Testis (tissue), 2 donors: Measurements from ENCODE around the gene ADAMTS6.

Experiments used
- POLR2A ChIP-seq: fragments of 450-650 bp; IDR thresholded peaks from one replicate; pipeline ENCODE4 v1.6.1; 2017; ENCODE audit warnings: antibody characterized with exemption, mild to moderate bottlenecking, moderate library complexity
- TF ChIP-seq, protein P1 (sequence below), 3 experiments: fragments of 450-650 bp in 2 of 3; fragments of 200-600 bp in 1 of 3; sonication (generic) in 1 of 3; IDR thresholded peaks; one replicate each; pipeline ENCODE4 v1.5.1; 2016 to 2019; ENCODE audit warnings: antibody characterized with exemption in 3 of 3, mild to moderate bottlenecking in 2 of 3, moderate library complexity in 1 of 3

DNA sequence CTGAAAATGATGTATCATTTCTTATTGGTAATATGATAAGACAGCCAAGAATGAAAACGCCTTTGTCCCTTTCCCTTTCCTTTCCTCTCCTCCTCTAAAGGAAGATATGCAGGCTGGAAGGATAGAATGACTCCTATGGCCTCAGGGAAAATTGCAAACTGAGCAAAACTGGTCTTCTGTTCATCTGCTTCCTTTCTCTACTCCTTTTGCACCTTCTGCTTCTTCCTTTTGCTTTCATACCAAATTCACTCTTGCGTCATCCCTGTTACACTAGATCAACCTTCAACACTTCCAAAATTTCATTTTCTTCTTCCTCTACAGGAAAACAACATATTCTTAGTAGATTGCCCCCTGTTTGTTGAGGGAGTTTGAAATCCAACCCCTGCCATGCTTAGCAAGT is 234.1 kb downstream of the ADAMTS6 start:
- TF ChIP-seq, protein P1, sequence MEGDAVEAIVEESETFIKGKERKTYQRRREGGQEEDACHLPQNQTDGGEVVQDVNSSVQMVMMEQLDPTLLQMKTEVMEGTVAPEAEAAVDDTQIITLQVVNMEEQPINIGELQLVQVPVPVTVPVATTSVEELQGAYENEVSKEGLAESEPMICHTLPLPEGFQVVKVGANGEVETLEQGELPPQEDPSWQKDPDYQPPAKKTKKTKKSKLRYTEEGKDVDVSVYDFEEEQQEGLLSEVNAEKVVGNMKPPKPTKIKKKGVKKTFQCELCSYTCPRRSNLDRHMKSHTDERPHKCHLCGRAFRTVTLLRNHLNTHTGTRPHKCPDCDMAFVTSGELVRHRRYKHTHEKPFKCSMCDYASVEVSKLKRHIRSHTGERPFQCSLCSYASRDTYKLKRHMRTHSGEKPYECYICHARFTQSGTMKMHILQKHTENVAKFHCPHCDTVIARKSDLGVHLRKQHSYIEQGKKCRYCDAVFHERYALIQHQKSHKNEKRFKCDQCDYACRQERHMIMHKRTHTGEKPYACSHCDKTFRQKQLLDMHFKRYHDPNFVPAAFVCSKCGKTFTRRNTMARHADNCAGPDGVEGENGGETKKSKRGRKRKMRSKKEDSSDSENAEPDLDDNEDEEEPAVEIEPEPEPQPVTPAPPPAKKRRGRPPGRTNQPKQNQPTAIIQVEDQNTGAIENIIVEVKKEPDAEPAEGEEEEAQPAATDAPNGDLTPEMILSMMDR (IDR thresholded peaks at IDR 0.05), result no peak
- TF ChIP-seq POLR2A, result no peak
